Stimulated activated CD4-positive, alpha-beta T cell treated with anti-CD3 and anti-CD28 coated beads, Interleukin-12 subunit alpha, Interleukin-12 subunit beta, amount 100 ng/mL, for 48 hours (primary cell): ENCODE measurements around the gene CDC45.

Experiments
- DNase-seq, 3 donors: peaks; one replicate each; pipeline ENCODE4 v3.0.0-alpha.2; 2020; ENCODE audit warnings: low read depth in 2 of 3, low spot score in 1 of 3

CDC45 gene

DNA sequence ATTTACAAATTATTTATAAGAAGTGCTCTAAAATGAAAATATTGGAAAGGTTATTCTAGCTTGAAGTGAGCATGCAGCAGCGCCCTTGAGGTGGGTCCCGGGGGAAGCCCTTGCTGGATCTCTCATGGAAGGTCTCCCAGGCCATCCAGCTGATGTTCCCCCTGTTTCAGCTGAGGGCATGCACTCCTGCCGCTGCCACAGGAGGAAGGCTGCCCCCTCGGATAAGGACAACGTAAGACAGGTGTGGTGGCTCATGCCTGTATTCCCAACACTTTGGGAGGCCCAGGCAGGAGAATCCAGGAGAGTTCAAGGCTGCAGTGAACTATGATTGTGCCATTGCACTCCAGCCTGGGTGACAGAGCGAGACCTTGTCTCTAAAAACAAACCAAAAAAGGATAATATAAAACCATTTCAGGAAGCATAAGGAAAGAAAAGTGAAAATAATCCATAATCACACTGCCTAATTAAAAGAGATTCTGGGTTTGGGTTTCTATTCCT, 15.0 kb downstream of the CDC45 start:
- DNase-seq: no peak

- no peak for DNase-seq
Measured at GRCh38 chr22:19495562-19496323, 16.0 kb downstream of the CDC45 start.

DNA sequence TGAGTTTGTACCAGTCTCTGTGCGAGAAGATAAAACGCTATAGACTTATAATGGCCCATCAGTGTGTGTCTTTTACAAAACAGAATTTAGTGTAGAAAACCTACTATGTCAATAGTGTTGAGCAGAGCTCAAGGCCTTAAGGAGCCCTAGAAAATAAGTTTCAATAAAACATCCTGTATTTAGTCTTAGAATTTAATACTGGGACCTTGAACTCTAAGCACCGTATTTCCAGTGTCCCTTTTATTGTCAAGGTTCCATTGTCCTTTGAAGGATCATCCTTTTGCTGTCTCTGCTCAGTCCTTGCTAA, 16.6 kb downstream of the CDC45 start:
- DNase-seq: no peak

DNA sequence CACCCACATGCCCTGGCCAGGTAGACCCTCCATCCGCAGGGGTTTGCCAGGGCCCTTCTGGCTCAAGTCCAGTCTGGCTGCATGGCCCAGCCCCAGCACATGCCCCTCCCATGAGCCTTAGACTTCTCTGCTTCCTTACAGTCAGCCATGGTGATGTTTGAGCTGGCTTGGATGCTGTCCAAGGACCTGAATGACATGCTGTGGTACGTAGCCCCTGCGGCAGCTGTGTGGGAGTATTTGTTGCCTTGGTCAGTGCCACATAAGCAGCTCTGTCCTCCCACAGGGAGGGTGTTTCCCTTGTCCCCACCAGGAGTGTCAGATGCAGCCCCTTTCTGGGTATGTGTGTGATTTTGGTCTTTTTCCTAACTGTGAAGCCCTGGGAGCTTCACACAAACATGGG, 17.5 kb downstream of the CDC45 start:
- DNase-seq: no peak

- DNase-seq: no peak
Measured at GRCh38 chr22:19498154-19498865, 18.6 kb downstream of the CDC45 start.

GRCh38 chr22:19498866-19499190, 19.1 kb downstream of the CDC45 start:
- DNase-seq: no peak

DNA sequence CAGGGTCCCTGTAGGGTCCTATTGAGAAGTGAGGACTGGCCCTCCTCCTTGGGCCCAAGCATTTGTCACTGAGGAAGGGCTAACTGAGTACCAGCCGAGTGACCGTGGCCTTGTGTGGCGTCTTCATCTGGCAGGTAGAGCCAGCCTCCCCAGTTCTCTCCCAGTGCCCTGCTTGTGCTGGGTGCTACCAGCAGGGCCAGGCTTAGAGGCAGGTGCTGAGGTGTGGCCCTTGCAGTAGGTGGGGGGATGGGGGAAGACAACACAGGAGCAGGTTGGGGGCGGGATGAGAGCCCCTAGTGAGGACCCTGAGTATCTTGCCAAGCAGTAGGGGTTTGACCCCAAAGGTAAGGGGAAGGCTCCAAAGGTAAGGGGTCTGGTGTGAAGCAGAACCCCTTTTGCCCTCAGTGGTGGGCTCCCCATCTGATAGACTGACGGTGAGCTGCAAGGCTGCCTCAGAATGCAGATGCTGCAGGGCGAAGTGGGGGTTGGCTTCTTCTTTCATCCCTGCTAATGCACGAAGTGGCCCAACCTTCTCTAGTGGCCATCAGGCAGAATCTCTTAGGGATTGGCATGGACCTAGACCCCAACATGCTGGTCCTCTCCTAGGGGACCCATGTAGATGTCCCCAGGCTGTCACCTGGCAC, 19.6 kb downstream of the CDC45 start:
- DNase-seq: no peak

GRCh38 chr22:19499880-19500242, 20.1 kb downstream of the CDC45 start:
- DNase-seq: no peak

- no peak for DNase-seq
Measured at GRCh38 chr22:19501897-19502447, 22.3 kb downstream of the CDC45 start.

GRCh38 chr22:19503367-19503766, 23.6 kb downstream of the CDC45 start:
- DNase-seq: no peak

DNA sequence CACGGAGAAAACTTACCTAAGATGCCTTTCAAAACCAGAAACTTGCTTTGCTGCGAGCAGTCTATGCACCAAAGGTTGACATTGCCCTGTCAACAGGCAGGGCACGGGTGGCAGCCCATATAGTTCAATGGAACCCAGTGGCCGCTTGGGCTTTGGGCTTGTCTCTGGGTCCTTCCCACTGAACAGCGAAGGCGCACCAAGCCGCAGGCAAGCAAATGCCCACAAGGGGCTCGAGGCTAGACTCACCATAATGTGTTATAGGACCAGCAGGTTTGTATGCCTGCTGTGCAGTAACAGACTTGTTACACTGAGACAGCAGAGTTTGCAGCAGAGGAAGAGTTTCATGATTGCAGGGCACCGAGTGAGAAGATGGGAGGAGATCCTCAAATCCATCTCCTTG, 24.1 kb downstream of the CDC45 start:
- DNase-seq: no peak

GRCh38 chr22:19504900-19505734, 25.4 kb downstream of the CDC45 start:
- DNase-seq: no peak

- DNase-seq: no peak
Measured at GRCh38 chr22:19505735-19506126, 26.0 kb downstream of the CDC45 start.

- DNase-seq: no peak
Measured at GRCh38 chr22:19506212-19506611, 26.5 kb downstream of the CDC45 start.

DNA sequence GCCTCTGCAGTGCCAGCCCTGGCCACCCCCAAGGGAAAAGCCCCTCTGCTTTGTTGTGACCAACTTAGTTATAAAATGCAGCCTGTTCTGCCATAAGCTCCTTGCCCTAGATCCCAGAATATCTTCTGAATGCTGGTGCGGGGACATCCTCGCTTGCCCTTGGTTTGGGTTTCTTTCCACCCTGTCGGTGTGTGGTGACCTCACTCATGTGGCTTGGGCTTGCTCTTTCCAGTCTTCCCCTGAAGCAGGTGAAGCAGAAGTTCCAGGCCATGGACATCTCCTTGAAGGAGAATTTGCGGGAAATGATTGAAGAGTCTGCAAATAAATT, 27.8 kb downstream of the CDC45 start:
- no peak for DNase-seq

DNA sequence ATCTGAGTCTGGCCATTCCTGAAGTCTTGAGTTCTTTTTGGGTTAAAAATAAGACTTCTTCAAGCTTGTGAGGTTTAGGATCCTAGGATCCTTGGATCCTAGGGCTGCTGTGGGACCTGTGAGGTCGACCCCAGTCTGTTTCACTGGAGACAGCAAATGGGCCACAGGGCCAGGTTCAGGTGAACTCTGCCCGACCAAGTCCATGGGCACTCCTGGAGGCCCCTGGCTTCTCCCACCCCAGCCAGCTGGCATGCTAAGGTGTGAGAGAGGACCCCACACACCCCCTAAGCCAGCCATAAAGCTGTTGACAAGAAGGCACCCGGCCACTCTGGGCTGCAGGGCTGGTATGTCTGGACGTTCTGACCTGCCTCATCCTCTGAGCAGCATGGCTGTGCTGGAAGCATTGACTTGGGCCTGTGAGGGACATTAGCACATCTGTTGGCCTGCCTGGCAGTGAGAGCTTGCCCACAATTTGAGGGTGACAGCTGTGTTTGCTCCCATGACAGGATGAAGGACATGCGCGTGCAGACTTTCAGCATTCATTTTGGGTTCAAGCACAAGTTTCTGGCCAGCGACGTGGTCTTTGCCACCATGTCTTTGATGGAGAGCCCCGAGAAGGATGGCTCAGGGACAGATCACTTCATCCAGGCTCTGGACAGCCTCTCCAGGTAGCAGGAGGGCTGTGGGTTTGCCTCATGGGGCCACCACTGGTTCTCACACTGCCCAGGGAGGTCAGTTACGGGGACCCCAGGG, 28.5 kb downstream of the CDC45 start:
- no peak for DNase-seq

DNA sequence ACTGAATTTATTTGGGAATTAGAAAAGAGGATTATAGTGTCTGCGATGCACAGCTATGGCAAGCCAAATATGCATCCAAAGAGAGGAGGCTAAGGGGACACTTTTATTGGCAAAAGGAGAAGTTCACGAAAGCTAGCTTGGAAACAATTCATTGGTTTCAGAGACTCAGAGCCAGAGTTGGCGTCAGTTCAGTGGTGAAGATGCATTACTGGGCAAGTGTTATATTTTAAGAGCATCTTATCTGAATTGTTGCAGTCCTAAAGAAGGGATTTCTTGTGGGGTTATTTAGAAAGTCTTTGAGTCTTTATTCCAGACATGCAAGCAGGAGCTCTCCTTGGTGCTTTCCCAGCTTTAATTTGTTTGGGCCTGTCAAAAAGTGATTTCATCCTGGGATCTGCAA, 29.5 kb downstream of the CDC45 start:
- DNase-seq: no peak

GRCh38 chr22:19509923-19510322, 30.2 kb downstream of the CDC45 start:
- no peak for DNase-seq

DNA sequence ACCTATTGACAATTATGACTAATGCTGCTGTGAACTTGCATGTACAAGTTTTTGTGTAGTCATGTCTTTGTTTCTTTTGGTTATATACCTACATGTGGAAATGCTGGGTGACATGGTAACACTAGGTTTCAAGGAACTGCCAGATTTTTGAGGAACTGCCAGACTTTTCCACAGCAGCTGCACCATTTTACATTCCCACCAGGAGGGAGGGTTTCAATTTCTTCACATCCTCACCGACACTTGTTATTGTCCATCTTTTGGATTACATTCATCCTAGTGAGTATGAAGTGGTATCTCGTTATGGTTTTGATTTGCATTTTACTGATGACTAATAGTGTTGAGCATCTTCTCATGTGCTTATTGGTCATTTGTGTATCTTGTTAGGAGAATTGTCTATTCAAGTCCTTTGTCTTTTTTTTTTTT, 31.2 kb downstream of the CDC45 start:
- no peak for DNase-seq

- no peak for DNase-seq
Measured at GRCh38 chr22:19513823-19514222, 34.1 kb downstream of the CDC45 start.
